Astrocyte (in vitro differentiated cells and primary cell): Measurements from ENCODE around the gene LEFTY2.

ENCODE experiments used
- CTCF ChIP-seq: IDR thresholded peaks from 2 replicates; pipeline ENCODE4 v1.5.1; 2011; ENCODE audit warnings: low read depth, mild to moderate bottlenecking, inconsistent platforms, low read length, moderate library complexity; ENCODE audit not compliant: insufficient read depth
- EZH2 ChIP-seq: IDR thresholded peaks from 2 replicates; pipeline ENCODE4 v1.6.1; 2012; ENCODE audit warnings: mild to moderate bottlenecking, low read length, inconsistent platforms; ENCODE audit not compliant: insufficient read depth

- TF ChIP-seq CTCF = no peak
- TF ChIP-seq EZH2 = no peak
Observed at GRCh38 chr1:225930566-225930965, 10.5 kb downstream of the LEFTY2 start.
